Panc1 (cell line): ENCODE results near the gene TP73. TPM values are rescaled to one million over a fixed set of nuclear protein-coding genes. Genes with fewer than 3 reads are reported as not detected.

ENCODE experiments used
- ATAC-seq: fragments of 200-7000 bp; cut with Tn5 transposase; 2 replicates; pipeline ENCODE4 v1.9.1; 2020; ENCODE audit warnings: mild to moderate bottlenecking, moderate library complexity
- BruUV-seq: library from RNA; stranded (reverse); fragments of 400-500 nt; replicated peaks from 2 replicates; lab custom pipeline; 2021; lab: Mats Ljungman, UMichigan
- CTCF ChIA-PET: fragments of 300-600 bp; sonication (Branson Sonifier 250); formaldehyde crosslinking; loops from one replicate; lab custom pipeline; 2022; ENCODE audit warnings: antibody characterized with exemption; lab: Charles Lee
- POLR2A ChIA-PET: fragments of 300-600 bp; sonication (Branson Sonifier 250); formaldehyde crosslinking; loops from one replicate; lab custom pipeline; 2022; ENCODE audit warnings: antibody characterized with exemption; lab: Charles Lee
- DNase-seq: peaks from one replicate; pipeline ENCODE4 v3.0.0-alpha.2; 2010; ENCODE audit warnings: low read depth, low spot score
- H3K27ac ChIP-seq: 2 replicates; pipeline ENCODE4 v1.5.1; 2011; ENCODE audit warnings: mild to moderate bottlenecking, low read length, inconsistent platforms
- H3K27me3 ChIP-seq: fragments of 200-500 bp; sonication (Bioruptor generic); 2 replicates; pipeline ENCODE4 v1.6.0; 2014; ENCODE audit warnings: low read length, inconsistent platforms; ENCODE audit not compliant: control insufficient read depth, insufficient read depth
- H3K36me3 ChIP-seq: fragments of 200-500 bp; sonication (Bioruptor generic); 2 replicates; pipeline ENCODE4 v1.5.1; 2014; ENCODE audit warnings: inconsistent platforms, mild to moderate bottlenecking, low read length, moderate library complexity; ENCODE audit not compliant: control insufficient read depth, insufficient read depth
- H3K4me1 ChIP-seq: 2 replicates; pipeline ENCODE4 v1.5.1; 2011; ENCODE audit warnings: inconsistent platforms, mild to moderate bottlenecking, low read length, moderate library complexity; ENCODE audit not compliant: control insufficient read depth, insufficient read depth
- H3K4me3 ChIP-seq, 2 experiments: 2 replicates each; pipeline ENCODE4 v1.5.1; 2011 to 2012; ENCODE audit warnings: low read depth in 2 of 2, low read length in 2 of 2, mild to moderate bottlenecking in 2 of 2, inconsistent platforms in 1 of 2, moderate library complexity in 1 of 2
- H3K9me3 ChIP-seq: fragments of 200-500 bp; sonication (Bioruptor generic); 2 replicates; pipeline ENCODE4 v1.5.1; 2014; ENCODE audit warnings: low read depth, mild to moderate bottlenecking, inconsistent platforms, low read length, moderate library complexity; ENCODE audit not compliant: control insufficient read depth, insufficient read depth
- POLR2AphosphoS5 ChIP-seq: IDR thresholded peaks from 2 replicates; pipeline ENCODE4 v1.6.1; 2012; ENCODE audit warnings: mild to moderate bottlenecking, low read depth, low read length, moderate library complexity
- SIN3A ChIP-seq: IDR thresholded peaks from 2 replicates; pipeline ENCODE4 v1.6.1; 2012; ENCODE audit warnings: low read depth, mild to moderate bottlenecking, low read length, moderate library complexity, borderline replicate concordance; ENCODE audit not compliant: insufficient read depth
- TCF7L2 ChIP-seq: IDR thresholded peaks from 2 replicates; pipeline ENCODE4 v1.6.1; 2011; ENCODE audit warnings: mild to moderate bottlenecking, low read depth, low read length, inconsistent platforms
- in situ Hi-C: cut with HindIII; loops from 2 replicates; pipeline ENCODE4 v1.10.0; 2016; ENCODE audit warnings: low sequenced_read_pairs, low pct_unique_long_range_greater_than_20kb
- intact Hi-C: fragments of 100-400 bp; cut with micrococcal nuclease; formaldehyde crosslinking; loops from one replicate; pipeline ENCODE4 v1.10.0; 2022; ENCODE audit not compliant: unreplicated experiment
- total RNA-seq: library from RNA; stranded (reverse); gene quantifications from one replicate; pipeline ENCODE4 v1.2.1, GENCODE V29; 2021; ENCODE audit not compliant: unreplicated experiment
- TF ChIP-seq, protein P1 (sequence below): fragments of 450-650 bp; IDR thresholded peaks from 2 replicates; pipeline ENCODE4 v1.5.1; 2017; ENCODE audit warnings: mild to moderate bottlenecking
- TF ChIP-seq, protein P2 (sequence below), 2 experiments: IDR thresholded peaks; 2 replicates each; pipeline ENCODE4 v1.6.1; 2011 to 2012; ENCODE audit warnings: low read depth in 2 of 2, control low read depth in 1 of 2, low read length in 1 of 2, mild to moderate bottlenecking in 1 of 2, moderate library complexity in 1 of 2; ENCODE audit not compliant: insufficient read depth in 1 of 2

TP73 gene
- total RNA-seq, 1 experiment from 2014 or later, result 4.7 TPM

DNA sequence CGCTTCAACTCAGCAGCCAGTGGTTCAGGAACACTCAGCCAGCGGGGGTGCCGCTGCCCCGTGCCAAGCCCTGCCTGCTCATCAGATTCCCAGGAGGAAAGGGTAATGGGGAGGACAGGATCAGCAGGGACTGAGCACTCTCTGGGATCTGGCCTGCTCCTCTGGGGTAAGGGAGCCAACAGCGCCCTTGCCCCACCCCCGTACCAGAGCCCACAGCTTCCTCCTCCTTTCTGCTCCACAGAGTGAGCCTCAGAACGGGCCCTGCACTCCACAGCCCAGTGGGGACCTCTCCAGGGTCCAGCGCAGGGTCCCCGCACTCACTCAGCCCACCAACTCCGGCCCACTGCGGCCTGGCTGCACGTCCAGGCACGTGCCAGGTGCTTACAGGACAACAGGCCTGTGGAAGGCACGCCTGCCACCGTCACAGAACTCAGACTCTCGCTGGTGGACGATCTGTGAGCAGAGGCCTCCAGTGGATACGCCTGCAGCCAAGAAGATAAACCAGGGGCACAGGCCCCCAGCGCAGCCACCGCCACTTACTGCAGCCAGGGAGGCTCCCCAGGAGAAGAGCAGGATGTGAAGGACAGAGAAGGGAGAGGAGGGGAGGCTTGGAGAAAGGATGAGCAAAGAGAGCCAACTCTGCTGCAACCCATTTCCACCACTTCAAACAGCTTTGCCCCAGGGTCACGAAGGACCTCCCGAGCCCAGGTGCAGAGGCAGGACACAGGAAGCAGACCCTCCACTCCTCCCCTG lies 43.1 kb upstream of the TP73 start:
- peaks cover 25% of the 10 kb centered on the region for H3K4me1 ChIP-seq
- no TSS peak for BruUV-seq
- DNase-seq, result no peak
- no peak overlapping the region for H3K27ac ChIP-seq
- no peak for ATAC-seq
- no peaks in the 10 kb centered on the region for H3K36me3 ChIP-seq
- in situ Hi-C loops (no loop called here), intact Hi-C loops (no loop called here)
- TF ChIP-seq, protein P1, sequence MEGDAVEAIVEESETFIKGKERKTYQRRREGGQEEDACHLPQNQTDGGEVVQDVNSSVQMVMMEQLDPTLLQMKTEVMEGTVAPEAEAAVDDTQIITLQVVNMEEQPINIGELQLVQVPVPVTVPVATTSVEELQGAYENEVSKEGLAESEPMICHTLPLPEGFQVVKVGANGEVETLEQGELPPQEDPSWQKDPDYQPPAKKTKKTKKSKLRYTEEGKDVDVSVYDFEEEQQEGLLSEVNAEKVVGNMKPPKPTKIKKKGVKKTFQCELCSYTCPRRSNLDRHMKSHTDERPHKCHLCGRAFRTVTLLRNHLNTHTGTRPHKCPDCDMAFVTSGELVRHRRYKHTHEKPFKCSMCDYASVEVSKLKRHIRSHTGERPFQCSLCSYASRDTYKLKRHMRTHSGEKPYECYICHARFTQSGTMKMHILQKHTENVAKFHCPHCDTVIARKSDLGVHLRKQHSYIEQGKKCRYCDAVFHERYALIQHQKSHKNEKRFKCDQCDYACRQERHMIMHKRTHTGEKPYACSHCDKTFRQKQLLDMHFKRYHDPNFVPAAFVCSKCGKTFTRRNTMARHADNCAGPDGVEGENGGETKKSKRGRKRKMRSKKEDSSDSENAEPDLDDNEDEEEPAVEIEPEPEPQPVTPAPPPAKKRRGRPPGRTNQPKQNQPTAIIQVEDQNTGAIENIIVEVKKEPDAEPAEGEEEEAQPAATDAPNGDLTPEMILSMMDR, result no peak
- TF ChIP-seq SIN3A (no peak), POLR2AphosphoS5 (no peak)
- TF ChIP-seq, protein P2, sequence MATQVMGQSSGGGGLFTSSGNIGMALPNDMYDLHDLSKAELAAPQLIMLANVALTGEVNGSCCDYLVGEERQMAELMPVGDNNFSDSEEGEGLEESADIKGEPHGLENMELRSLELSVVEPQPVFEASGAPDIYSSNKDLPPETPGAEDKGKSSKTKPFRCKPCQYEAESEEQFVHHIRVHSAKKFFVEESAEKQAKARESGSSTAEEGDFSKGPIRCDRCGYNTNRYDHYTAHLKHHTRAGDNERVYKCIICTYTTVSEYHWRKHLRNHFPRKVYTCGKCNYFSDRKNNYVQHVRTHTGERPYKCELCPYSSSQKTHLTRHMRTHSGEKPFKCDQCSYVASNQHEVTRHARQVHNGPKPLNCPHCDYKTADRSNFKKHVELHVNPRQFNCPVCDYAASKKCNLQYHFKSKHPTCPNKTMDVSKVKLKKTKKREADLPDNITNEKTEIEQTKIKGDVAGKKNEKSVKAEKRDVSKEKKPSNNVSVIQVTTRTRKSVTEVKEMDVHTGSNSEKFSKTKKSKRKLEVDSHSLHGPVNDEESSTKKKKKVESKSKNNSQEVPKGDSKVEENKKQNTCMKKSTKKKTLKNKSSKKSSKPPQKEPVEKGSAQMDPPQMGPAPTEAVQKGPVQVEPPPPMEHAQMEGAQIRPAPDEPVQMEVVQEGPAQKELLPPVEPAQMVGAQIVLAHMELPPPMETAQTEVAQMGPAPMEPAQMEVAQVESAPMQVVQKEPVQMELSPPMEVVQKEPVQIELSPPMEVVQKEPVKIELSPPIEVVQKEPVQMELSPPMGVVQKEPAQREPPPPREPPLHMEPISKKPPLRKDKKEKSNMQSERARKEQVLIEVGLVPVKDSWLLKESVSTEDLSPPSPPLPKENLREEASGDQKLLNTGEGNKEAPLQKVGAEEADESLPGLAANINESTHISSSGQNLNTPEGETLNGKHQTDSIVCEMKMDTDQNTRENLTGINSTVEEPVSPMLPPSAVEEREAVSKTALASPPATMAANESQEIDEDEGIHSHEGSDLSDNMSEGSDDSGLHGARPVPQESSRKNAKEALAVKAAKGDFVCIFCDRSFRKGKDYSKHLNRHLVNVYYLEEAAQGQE (IDR thresholded peaks at IDR 0.05; ENCODE audit: insufficient read depth in 1 of 2, low read depth in 2 of 2, low read length in 1 of 2), result no peak
- no peaks in the 10 kb centered on the region for H3K9me3 ChIP-seq
- ChIA-PET CTCF (interaction anchor here (0.5 to 0.8 kb wide), 2 partner anchors 18 to 118 kb away, joined by 3 to 4 read pairs; no protein-coding TSS in a partner anchor), POLR2A (no interaction called here)
- H3K27me3 ChIP-seq, result no peaks in the 10 kb centered on the region
- H3K4me3 ChIP-seq, result no peak overlapping the region

DNA sequence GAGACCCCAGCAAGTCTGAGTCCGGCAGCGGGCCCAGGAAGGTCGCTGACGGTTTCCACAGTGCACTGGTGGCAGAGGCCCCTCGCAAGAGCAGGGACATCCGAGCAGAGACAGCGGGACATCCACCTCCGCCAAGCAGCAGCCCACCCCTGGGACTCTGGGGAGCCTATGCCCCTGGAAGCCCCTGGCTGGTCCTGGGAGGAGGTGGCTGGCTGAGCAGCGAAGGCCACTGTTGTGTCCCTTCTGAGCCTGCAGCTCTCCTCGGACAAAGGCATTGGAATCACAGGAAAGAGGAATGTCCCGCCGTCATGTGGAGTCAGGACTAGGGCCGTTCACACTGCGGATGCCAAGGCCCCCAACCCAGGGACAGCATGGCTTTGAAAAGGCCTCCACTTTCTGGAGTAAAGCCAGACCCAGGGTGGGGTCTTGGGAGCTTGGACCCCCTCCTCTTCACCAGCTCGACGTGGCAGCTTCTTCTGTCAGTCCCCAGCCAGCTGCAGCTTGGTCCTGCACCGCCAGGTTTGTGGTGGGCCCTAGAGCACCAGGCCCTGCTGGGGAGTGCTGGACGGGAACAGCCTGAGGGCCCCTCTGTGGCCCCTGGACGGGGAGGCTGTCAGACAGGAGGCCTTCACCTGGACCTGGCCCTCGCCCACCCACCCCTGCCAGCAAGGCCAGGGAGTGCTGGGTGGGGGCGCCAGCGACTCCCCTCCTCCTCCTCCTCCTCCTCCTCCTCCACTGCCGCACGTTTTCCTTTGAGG lies 42.4 kb upstream of the TP73 start:
- no TSS peak for BruUV-seq
- in situ Hi-C loops, result no loop called here
- no peak overlapping the region for H3K4me3 ChIP-seq

More for the DNA sequence above, 42.4 kb upstream of the TP73 start:
- H3K4me1 ChIP-seq, result peaks cover 28% of the 10 kb centered on the region
- TF ChIP-seq, protein P1, result no peak
- TF ChIP-seq SIN3A (no peak), TCF7L2 (no peak), POLR2AphosphoS5 (no peak)
- ChIA-PET CTCF (no interaction called here), POLR2A (no interaction called here)
- intact Hi-C loops, result no loop called here
- H3K9me3 ChIP-seq, result no peaks in the 10 kb centered on the region
- no peak for ATAC-seq
- H3K36me3 ChIP-seq, result no peaks in the 10 kb centered on the region
- H3K27ac ChIP-seq, result no peak overlapping the region
- no peaks in the 10 kb centered on the region for H3K27me3 ChIP-seq
- DNase-seq, result no peak
